ENCODE measurements around the gene MAGI2. TPM values are rescaled to one million over a fixed set of nuclear protein-coding genes. Genes with fewer than 3 reads are reported as not detected.

MAGI2 gene
- total RNA-seq, 3 donors from 2014 or later (not counting 1 experiment from before 2014, with no cell fraction given), result 0.09 to 0.48 (median 0.27) TPM

DNA sequence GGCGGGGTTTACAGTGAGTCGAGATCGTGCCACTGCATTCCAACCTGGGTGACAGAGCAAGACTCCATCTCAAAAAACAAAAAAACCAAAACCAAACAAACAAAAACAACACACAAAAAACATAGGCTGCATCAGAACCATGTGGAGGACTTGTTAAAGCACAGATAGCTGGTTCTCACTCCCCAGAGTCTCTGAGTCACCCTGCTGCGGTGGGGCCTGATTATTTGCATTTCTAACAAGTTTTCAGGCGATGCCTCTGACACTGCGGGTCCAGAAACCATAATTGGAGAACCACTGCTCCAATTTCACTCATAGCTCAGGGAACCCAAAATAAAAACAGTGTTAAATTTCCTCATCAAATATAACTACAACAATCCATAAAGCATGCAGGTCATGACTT is 816.7 kb downstream of the MAGI2 start:
- no peaks in the 10 kb centered on the region for H3K36me3 Mint-ChIP-seq
- no peak overlapping the region for H3K27ac Mint-ChIP-seq
- Histone ChIP-seq H3K9me3 (ENCODE audit: control insufficient read depth, insufficient read depth, low read length) (no peaks in the 10 kb centered on the region), H3K4me3 (ENCODE audit: low read length) (no peak overlapping the region), H3K36me3 (ENCODE audit: control insufficient read depth, insufficient read depth, low read length) (no peaks in the 10 kb centered on the region), H3K27ac (ENCODE audit: low read length) (no peak overlapping the region), H3K27me3 (ENCODE audit: control insufficient read depth, insufficient read depth, low read length) (no peaks in the 10 kb centered on the region), H3K4me1 (ENCODE audit: control insufficient read depth, insufficient read depth, low read length) (no peaks in the 10 kb centered on the region)
- no peaks in the 10 kb centered on the region for H3K4me1 Mint-ChIP-seq
- H3K27me3 Mint-ChIP-seq (ENCODE audit: low read depth in 2 of 2), result no peaks in the 10 kb centered on the region
- WGBS (ENCODE audit: insufficient coverage), result 86% methylated on average over 6 of the region's 6 CpGs
- TF ChIP-seq, protein P1, sequence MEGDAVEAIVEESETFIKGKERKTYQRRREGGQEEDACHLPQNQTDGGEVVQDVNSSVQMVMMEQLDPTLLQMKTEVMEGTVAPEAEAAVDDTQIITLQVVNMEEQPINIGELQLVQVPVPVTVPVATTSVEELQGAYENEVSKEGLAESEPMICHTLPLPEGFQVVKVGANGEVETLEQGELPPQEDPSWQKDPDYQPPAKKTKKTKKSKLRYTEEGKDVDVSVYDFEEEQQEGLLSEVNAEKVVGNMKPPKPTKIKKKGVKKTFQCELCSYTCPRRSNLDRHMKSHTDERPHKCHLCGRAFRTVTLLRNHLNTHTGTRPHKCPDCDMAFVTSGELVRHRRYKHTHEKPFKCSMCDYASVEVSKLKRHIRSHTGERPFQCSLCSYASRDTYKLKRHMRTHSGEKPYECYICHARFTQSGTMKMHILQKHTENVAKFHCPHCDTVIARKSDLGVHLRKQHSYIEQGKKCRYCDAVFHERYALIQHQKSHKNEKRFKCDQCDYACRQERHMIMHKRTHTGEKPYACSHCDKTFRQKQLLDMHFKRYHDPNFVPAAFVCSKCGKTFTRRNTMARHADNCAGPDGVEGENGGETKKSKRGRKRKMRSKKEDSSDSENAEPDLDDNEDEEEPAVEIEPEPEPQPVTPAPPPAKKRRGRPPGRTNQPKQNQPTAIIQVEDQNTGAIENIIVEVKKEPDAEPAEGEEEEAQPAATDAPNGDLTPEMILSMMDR (IDR thresholded peaks at IDR 0.05), result no peak
- peaks cover 0 to 2% of the 10 kb centered on the region in 2 donors for H3K9me3 Mint-ChIP-seq
- H3K4me3 Mint-ChIP-seq, result no peak overlapping the region
- intact Hi-C loops (cut with micrococcal nuclease), result no loop called here
- ATAC-seq (no peak), DNase-seq (no peak)

DNA sequence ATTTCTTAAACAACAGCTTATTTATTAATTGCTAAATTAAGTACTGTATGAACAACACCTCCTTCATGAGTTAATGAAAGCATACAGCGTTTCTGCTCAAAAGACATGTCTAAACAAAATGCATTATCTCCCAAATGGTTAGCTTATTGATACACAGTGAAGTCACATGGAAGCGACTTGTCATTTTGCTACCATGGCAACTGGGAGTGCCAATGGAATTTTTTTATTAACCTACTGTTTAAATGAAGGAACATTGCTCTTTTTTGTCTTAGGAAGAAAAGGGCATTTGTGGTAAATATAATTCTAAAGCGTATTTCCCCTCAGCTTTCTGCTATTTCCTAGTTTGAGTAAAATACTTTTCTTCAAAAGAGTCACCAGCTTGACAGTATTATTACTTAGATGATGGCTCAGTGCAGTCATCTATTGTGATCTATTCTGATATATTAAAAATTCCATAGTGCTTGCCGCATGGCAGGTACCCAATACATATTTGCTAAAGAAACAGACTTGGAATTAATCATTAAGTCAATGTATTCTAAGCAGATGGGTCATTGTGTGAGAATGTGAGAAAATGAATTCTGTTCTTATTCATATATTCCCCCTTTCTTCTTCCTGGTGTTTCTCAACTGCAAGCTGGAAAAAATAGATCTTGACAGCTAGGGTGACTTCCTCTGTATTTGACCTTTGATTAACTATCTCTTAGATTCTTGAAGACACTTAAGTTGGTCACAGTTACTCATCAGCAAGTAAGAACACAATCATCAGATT is 818.3 kb downstream of the MAGI2 start:
- Mint-ChIP-seq H3K27ac (no peak overlapping the region), H3K36me3 (peaks cover 8% of the 10 kb centered on the region), H3K9me3 (peaks cover 4 to 10% of the 10 kb centered on the region in 2 donors), H3K27me3 (ENCODE audit: low read depth in 2 of 2) (no peaks in the 10 kb centered on the region), H3K4me3 (no peak overlapping the region), H3K4me1 (no peaks in the 10 kb centered on the region)
- intact Hi-C loops (cut with micrococcal nuclease), result no loop called here
- Histone ChIP-seq H3K27ac (ENCODE audit: low read length) (no peak overlapping the region), H3K4me3 (ENCODE audit: low read length) (no peak overlapping the region), H3K36me3 (ENCODE audit: control insufficient read depth, insufficient read depth, low read length) (no peaks in the 10 kb centered on the region), H3K4me1 (ENCODE audit: control insufficient read depth, insufficient read depth, low read length) (no peaks in the 10 kb centered on the region), H3K9me3 (ENCODE audit: control insufficient read depth, insufficient read depth, low read length) (no peaks in the 10 kb centered on the region), H3K27me3 (ENCODE audit: control insufficient read depth, insufficient read depth, low read length) (no peaks in the 10 kb centered on the region)
- no peak for ATAC-seq
- no peak for DNase-seq
- 86% methylated on average over 3 of the region's 4 CpGs for WGBS (ENCODE audit: insufficient coverage)
- TF ChIP-seq, protein P1 (IDR thresholded peaks at IDR 0.05), result no peak

DNA sequence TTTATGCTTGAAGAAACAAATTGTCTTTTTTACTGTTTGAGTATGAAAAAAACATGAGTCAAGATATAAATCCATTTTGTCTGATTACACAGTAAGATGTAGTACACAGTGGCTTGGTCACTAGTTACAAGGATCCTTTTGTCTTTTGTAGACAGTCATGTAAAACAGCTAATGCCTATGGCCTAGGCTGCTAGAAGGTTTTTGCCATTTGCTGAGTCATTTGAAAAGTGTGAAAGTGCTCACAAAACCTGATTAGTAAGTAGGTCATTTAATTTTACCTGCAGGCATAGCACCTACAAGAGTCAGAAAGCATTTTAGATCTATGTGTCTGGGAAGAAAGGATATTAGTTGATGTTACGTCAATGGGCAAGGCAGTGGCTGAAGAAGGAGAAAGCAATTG is 819.4 kb downstream of the MAGI2 start:
- DNase-seq (no peak), ATAC-seq (no peak)
- 93% methylated on average over 1 of the region's 1 CpG for WGBS (ENCODE audit: insufficient coverage)
- TF ChIP-seq, protein P1 (IDR thresholded peaks at IDR 0.05), result no peak
- no peak overlapping the region for H3K4me3 Mint-ChIP-seq
- no peaks in the 10 kb centered on the region for H3K27me3 Mint-ChIP-seq (ENCODE audit: low read depth in 2 of 2)
- intact Hi-C loops (cut with micrococcal nuclease), result no loop called here
- Histone ChIP-seq H3K27ac (ENCODE audit: low read length) (no peak overlapping the region), H3K9me3 (ENCODE audit: control insufficient read depth, insufficient read depth, low read length) (peaks cover under 1% of the 10 kb centered on the region), H3K4me1 (ENCODE audit: control insufficient read depth, insufficient read depth, low read length) (no peaks in the 10 kb centered on the region), H3K36me3 (ENCODE audit: control insufficient read depth, insufficient read depth, low read length) (no peaks in the 10 kb centered on the region), H3K27me3 (ENCODE audit: control insufficient read depth, insufficient read depth, low read length) (no peaks in the 10 kb centered on the region), H3K4me3 (ENCODE audit: low read length) (no peak overlapping the region)
- H3K36me3 Mint-ChIP-seq, result peaks cover 8% of the 10 kb centered on the region
- no peak overlapping the region for H3K27ac Mint-ChIP-seq
- H3K4me1 Mint-ChIP-seq, result no peaks in the 10 kb centered on the region
- peaks cover 10 to 13% of the 10 kb centered on the region in 2 donors for H3K9me3 Mint-ChIP-seq

DNA sequence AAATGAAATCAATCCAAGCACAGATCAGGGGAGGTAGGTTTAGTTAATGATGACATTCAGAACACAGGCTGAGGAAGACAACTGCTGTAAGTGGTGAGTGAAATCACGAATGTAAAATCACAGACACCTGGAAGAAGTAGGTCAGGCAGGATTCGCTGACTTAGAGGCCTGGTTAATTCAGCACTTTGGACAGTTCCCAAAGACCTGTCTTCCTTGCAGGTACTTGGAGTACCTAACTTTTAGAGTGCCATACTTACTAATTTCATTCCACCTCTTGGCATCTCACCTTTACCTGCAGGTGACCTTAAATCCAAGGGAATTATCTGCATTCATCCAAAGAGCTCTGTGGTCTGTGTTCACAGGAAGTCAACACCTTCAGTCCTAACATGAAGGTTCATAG is 832.5 kb downstream of the MAGI2 start:
- Histone ChIP-seq H3K27ac (ENCODE audit: low read length) (no peak overlapping the region), H3K4me3 (ENCODE audit: low read length) (no peak overlapping the region), H3K36me3 (ENCODE audit: control insufficient read depth, insufficient read depth, low read length) (no peaks in the 10 kb centered on the region), H3K9me3 (ENCODE audit: control insufficient read depth, insufficient read depth, low read length) (no peaks in the 10 kb centered on the region), H3K27me3 (ENCODE audit: control insufficient read depth, insufficient read depth, low read length) (no peaks in the 10 kb centered on the region), H3K4me1 (ENCODE audit: control insufficient read depth, insufficient read depth, low read length) (no peaks in the 10 kb centered on the region)
- no peak for ATAC-seq
- Mint-ChIP-seq H3K27ac (no peak overlapping the region), H3K36me3 (no peaks in the 10 kb centered on the region), H3K4me1 (no peaks in the 10 kb centered on the region), H3K27me3 (ENCODE audit: low read depth in 2 of 2) (no peaks in the 10 kb centered on the region), H3K4me3 (no peak overlapping the region), H3K9me3 (peaks cover 7 to 11% of the 10 kb centered on the region in 2 donors)
- TF ChIP-seq, protein P1 (IDR thresholded peaks at IDR 0.05), result no peak
- intact Hi-C loops (cut with micrococcal nuclease), result no loop called here
- DNase-seq, result no peak
- 71% methylated on average over 2 of the region's 2 CpGs for WGBS (ENCODE audit: insufficient coverage)

All from natural killer cell (primary cell).